ENCODE measurements around the gene DGLUCY. TPM values are rescaled to one million over a fixed set of nuclear protein-coding genes. Genes with fewer than 3 reads are reported as not detected.

The DGLUCY gene
- total and polyA plus RNA-seq, 2 experiments from 2014 or later = 44.8 to 51.3 TPM

GRCh38 chr14:91152499-91152898 lies 38.6 kb downstream of the DGLUCY start:
- no peaks in the 10 kb centered on the region for H3K36me3 ChIP-seq (replicated peaks; ENCODE audit: insufficient read depth, low read depth)
- peaks cover 6% of the 10 kb centered on the region for H3K79me2 ChIP-seq
- TF ChIP-seq CTCF (IDR thresholded peaks at IDR 0.05; ENCODE audit: poor library complexity) (no peak), EZH2phosphoT487 (IDR thresholded peaks at IDR 0.05; ENCODE audit: low read depth, severe bottlenecking, unreplicated experiment) (no peak), EZH2 (IDR thresholded peaks at IDR 0.05; ENCODE audit: borderline replicate concordance) (no peak)
- 90% methylated on average over 2 of the region's 2 CpGs for WGBS (ENCODE audit: low lambda C conversion rate, missing lambda C conversion rate)
- no peaks in the 10 kb centered on the region for H3K9me2 ChIP-seq (replicated peaks; ENCODE audit: insufficient read depth)
- H2AFZ ChIP-seq = no peak overlapping the region
- peaks cover 27% of the 10 kb centered on the region for H3K4me1 ChIP-seq (ENCODE audit: insufficient read depth)
- no peak for DNase-seq (ENCODE audit: low spot score)
- H3K27me3 ChIP-seq = no peaks in the 10 kb centered on the region
- H3K9me3 ChIP-seq (ENCODE audit: low read depth) = no peaks in the 10 kb centered on the region
- H4K20me1 ChIP-seq (ENCODE audit: insufficient read depth, poor library complexity, severe bottlenecking) = no peaks in the 10 kb centered on the region
- no peak overlapping the region for H3K4me2 ChIP-seq
- no peak overlapping the region for H3K27ac ChIP-seq
- no peak overlapping the region for H3K4me3 ChIP-seq

DNA sequence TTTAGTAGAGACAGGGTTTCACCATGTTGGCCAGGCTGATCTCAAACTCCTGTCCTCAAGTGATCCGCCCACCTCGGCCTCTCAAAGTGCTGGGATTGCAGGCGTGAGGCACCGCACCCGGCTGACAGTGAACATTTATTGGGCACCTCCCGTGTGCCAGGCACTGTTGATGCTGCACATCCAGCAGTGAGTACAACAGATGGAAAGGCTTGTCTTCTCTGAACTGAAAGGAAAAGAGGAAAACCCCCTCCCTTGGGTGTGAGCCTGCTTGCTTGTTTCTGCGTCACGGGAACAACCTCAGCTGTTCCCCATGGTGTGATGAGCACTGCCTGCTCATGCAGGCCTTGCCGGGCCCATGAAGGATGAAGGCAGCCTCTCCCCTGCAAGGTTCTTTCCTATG lies 39.5 kb downstream of the DGLUCY start:
- Histone ChIP-seq H3K36me3 (replicated peaks; ENCODE audit: insufficient read depth, low read depth) (no peaks in the 10 kb centered on the region), H4K20me1 (ENCODE audit: insufficient read depth, poor library complexity, severe bottlenecking) (no peaks in the 10 kb centered on the region), H3K4me3 (no peak overlapping the region), H3K79me2 (peaks cover 6% of the 10 kb centered on the region), H3K4me1 (ENCODE audit: insufficient read depth) (peaks cover 34% of the 10 kb centered on the region), H3K9me2 (replicated peaks; ENCODE audit: insufficient read depth) (no peaks in the 10 kb centered on the region), H3K4me2 (no peak overlapping the region), H2AFZ (no peak overlapping the region), H3K27ac (no peak overlapping the region), H3K27me3 (no peaks in the 10 kb centered on the region), H3K9me3 (ENCODE audit: low read depth) (no peaks in the 10 kb centered on the region)
- no peak for DNase-seq (ENCODE audit: low spot score)
- WGBS (ENCODE audit: low lambda C conversion rate, missing lambda C conversion rate) = 87% methylated on average over 9 of the region's 9 CpGs
- TF ChIP-seq EZH2phosphoT487 (IDR thresholded peaks at IDR 0.05; ENCODE audit: low read depth, severe bottlenecking, unreplicated experiment) (no peak), CTCF (IDR thresholded peaks at IDR 0.05; ENCODE audit: poor library complexity) (no peak), EZH2 (IDR thresholded peaks at IDR 0.05; ENCODE audit: borderline replicate concordance) (no peak)

DNA sequence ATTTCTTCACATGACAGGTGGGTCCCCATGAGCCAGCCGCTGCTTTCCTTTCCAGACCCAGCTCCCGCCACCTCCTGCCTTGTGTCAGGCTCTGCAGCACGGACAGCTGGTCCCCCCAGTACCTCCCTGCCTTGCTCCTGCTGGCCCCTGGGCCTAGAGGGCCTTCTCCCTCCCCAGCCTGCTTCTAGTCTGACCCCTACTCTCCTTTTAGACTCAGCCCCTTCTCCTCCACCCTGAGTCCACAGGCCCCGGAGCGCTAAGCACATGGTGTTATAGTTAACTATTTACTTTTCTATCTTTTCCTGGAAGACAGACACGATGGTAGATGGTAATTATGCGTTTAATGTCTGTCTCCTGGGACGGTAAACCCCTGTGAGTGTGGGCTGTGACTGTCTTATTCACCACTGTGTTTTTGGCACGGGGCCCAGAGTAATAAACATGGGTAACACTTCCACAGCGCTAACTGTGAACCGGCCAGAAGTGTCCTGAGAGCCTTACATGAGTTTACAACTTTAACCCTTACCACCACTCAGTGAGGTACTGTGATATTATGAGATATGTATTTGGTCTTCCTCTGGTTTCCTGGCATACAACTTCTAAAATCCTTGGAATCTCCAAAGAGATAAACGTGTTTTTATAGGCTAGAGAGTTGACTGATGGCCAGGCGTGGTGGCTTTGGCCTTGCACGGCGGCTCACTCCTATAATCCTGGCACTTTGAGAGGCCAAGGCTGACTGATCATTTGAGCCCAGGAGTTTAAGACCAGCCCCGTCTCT lies 41.2 kb downstream of the DGLUCY start:
- H2AFZ ChIP-seq = no peak overlapping the region
- peak overlapping the region; percentile 44 for H3K27ac ChIP-seq
- peak; percentile 74 for DNase-seq (ENCODE audit: low spot score)
- TF ChIP-seq EZH2phosphoT487 (IDR thresholded peaks at IDR 0.05; ENCODE audit: low read depth, severe bottlenecking, unreplicated experiment) (no peak), EZH2 (IDR thresholded peaks at IDR 0.05; ENCODE audit: borderline replicate concordance) (no peak), CTCF (IDR thresholded peaks at IDR 0.05; ENCODE audit: poor library complexity) (no peak)
- H3K36me3 ChIP-seq (replicated peaks; ENCODE audit: insufficient read depth, low read depth) = no peaks in the 10 kb centered on the region
- no peaks in the 10 kb centered on the region for H3K9me3 ChIP-seq (ENCODE audit: low read depth)
- no peaks in the 10 kb centered on the region for H3K27me3 ChIP-seq
- H3K79me2 ChIP-seq = peaks cover 6% of the 10 kb centered on the region
- 31% methylated on average over 16 of the region's 16 CpGs for WGBS (ENCODE audit: low lambda C conversion rate, missing lambda C conversion rate)
- H3K4me2 ChIP-seq = peak overlapping the region; percentile 59
- H3K4me3 ChIP-seq = no peak overlapping the region
- peaks cover 32% of the 10 kb centered on the region for H3K4me1 ChIP-seq (ENCODE audit: insufficient read depth)
- no peaks in the 10 kb centered on the region for H3K9me2 ChIP-seq (replicated peaks; ENCODE audit: insufficient read depth)
- no peaks in the 10 kb centered on the region for H4K20me1 ChIP-seq (ENCODE audit: insufficient read depth, poor library complexity, severe bottlenecking)
